SKM-1 treated with dmso at 0.1 percent for 144 hours (cell line): ENCODE data around the gene SLC7A5.

Source experiments
- DNase-seq: peaks from one replicate; lab custom pipeline; 2025; ENCODE audit not compliant: unreplicated experiment; lab: John Stamatoyannopoulos, UW

Gene SLC7A5

DNA sequence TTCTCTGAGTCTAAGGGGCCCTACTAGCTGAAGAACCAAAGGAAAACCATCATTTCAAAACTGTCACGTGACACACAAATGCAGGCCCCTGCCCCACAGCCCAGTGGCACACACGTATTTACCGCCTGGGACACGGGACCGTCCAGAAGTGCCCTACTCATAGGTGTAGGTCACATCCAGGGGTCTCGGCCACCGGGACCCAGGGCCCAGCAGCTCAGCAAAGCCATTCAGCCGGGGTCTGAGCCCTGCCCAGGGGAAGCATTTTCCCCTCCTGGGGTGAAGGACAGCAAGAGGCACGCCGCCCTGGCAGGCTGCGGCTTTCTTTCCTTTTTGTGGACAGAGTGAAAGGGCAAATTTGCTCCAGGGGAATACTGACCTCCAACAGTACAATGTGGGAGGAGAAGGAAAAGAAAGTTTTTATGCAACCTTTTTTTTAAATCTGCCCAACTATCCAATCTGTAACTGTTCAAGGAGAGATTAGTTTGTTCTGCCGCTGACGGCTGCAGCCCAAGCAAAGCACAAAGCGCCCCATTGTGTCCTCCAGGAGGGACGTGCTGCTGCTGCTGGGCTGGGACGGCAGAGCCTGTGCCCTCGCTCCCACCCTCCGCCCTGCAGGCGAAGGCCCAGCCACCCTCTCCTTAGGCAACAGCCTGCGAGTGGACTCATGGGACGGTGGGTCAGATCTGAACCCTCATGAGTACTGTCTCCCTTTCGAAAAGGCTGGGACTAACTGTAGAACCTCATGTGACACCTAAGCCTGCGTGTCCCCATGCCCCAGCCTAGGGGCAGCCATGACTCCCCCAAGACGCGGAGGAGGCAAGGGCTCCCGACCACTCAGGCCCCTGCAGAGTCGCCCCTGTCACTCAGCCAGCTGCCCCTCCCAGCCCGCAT, 21.3 kb downstream of the SLC7A5 start:
- DNase-seq: no peak

- no peak for DNase-seq
Observed at GRCh38 chr16:87847467-87847784, 21.9 kb downstream of the SLC7A5 start.

DNA sequence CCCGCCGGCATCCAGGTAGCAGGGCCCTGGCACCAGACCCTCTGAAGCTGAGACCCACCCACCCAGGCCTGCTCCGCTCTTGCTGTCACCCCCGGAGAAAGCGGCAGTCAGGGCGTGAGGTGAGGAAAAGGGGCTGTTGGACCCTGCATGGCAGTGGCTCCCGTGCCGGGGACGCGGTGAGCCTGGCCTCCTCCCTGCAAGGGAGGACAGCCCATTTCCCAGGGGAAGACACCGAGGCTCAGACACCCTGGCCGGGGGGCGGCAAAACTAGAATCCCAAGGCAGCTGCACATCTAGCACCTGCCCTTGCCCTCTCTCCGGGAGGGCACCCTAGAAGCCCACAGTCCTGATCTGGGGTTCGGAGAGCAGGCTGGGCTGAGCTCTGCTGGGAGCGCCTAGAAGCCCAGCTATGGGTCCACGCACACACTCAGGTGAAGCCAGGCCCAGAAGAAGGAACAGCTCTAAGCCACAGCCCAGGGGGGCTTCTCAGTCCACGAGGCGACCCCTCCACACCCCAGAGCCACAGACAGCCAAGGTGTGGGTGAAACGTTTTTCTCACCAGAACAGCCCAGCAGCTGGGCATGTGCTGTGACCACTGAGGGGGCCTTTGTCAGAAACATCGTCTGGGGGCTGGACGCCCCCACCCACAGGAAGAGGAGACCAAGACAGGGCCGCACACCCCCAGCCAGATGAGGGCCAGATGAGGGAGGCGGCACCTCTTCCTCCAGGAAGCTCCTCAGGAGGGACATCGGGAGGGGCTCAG, 22.4 kb downstream of the SLC7A5 start:
- DNase-seq: no peak

DNA sequence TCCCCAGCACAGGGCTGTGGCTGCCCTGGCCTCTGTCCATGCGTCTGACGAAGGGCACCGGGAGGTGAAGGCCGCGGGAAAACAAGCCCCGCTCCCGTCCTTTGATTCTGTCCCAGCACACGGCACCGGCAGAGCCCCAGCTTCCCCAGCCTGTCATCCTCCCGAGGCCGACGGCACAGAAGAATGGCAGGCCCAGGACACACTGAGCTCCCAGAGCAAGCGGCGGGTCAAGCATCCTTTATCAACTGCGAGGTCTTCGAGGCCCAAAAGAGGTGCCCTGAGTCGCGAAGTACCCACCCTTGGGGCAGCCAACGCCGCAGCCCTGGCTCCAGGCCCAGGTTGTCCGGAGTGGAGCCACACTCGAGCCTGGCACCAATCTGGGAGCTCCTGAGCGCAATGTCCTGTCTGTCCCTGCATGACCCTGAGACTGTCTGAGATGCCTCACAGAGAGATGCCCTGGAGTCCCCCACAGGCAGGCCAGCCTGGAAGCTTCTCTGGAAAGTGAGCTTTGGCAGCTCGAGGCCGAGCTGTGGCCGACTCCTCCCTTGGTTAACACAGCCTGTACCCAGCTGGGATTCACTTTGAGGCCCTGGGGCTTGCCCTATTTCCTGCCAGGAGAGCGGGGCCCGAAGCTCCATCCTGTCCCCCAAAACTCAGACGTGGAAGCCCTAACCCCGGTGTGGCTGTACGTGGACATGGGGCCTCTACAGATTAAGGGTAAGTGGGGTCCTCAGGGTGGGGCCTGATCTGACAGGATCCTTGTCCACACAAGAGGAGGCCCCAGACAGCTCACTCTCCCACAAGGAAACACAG, 23.3 kb downstream of the SLC7A5 start:
- DNase-seq: no peak

GRCh38 chr16:87845213-87845612, 24.1 kb downstream of the SLC7A5 start:
- no peak for DNase-seq

GRCh38 chr16:87844809-87845208, 24.5 kb downstream of the SLC7A5 start:
- no peak for DNase-seq

DNA sequence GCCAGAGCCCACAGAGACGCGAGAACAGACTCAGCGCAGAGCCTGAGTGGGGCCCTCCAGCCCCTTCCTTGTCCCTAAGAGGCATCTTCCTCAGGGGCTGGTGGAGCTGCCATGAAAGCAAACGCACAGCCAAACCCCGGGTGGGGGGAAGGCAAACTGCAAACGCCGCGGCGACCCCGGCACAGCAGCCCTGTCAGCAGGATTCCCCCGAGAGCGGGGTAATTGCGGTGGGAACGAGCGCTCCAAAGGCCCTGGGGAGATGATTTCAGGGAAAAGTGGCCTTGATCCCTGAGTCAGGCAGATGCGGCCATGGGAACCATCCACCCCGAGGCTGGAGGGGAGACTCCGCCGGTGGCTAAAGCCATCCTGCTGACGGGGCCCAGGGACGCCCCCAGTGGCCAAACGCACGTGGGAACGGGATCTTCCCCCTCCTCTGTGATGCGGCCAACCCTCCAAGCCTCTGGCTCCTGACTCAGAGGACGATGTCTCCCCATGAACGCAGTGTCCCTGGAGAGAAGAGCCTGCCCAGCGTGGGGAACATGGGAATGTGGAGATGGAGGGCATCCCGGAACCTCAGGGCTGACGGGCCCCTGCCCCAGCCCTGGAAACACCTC, 25.1 kb downstream of the SLC7A5 start:
- DNase-seq: no peak

DNA sequence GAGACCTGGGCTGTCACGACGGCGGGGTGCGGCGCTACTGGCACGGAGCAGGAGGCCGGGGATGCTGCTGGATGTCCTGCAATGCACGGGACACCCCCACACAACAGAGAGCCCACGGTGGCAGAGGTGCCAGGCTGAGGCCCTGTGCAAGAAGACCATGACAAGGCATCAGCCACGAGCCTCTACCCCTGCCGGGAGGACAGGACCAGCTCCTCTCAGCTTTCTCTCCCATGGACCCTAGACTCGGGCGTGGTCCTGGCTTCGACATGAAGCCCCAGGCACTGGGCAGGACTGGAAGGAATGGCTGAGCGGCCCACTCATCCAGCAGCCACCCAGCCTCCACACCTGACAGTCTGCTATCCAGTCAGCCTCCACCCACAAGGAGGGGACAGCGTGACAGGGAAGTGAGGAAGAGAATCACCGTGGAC, 25.6 kb downstream of the SLC7A5 start:
- no peak for DNase-seq

DNA sequence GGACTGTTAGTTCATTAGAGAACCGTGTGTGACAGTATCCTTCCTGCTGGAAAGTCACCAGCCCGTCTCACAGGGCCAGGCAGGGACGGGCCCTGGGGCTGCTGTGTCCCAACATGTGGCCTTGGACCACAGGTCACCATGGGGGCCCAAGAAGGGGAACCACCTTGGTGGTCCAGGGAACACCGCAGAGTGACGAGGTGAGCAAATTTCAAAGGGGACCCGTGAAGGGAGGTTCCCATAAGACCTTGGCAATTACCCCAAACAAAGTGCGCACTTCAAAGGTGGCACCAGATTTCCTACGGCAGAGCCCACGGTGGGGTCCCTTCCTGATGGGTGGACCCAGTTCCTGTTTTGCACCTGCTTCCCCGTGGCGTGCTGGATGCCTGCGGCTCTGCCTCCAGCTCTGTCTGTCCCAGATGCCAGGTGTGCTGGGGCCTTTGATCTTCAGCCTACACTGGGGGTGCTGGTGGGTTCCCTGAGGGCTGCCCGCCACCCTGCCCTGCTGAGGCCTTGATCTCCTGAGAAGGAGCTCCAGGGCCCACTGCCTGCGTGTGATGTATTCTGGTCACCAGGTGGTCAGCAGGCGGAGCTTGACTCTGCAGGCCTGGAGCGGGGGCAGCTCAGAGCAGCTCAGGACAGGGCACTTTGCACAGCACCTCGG, 27.0 kb downstream of the SLC7A5 start:
- no peak for DNase-seq

DNA sequence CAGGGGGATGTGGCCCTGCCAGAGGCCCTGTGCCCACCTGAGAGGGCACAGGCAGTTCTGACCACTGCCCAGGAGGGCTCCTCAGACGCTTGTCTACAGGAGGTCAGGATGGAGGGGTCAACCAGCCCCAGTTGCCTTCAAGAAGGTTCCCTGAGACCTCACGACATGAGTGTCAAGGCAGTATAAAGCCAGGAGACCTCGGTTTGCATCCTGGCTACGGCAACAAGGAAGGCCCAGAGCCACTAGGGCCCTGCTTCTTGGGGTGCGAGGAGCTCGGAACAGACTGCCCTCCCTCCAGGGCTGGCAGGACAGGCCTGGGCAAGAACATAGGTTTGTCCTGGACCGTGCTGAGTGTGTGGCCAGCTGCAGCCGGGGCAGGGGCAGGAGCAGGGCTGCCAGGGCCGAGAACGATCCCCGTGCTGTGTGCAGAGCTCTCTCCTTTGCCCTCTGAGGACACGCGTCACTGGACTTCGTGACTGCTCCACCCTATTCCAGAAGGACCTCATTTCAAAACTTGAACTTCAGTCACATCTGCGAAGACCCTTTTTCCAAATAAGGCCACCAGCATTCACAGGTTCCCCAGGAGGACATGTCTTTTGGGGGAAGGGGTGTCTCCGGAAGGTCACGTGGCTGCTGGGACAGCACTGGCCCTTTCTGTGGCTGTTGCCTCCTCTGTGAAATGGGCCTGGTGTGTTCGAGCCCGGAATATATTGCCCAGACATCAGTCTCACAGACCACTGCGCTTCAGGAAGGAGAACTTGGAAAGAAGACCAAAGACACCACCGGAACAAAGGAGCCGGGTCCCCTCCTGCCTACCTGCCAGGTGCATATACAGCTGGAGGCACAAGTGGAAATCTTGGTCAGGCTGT, 27.7 kb downstream of the SLC7A5 start:
- no peak for DNase-seq

- DNase-seq: no peak
Observed at GRCh38 chr16:87840271-87840978, 28.9 kb downstream of the SLC7A5 start.

DNA sequence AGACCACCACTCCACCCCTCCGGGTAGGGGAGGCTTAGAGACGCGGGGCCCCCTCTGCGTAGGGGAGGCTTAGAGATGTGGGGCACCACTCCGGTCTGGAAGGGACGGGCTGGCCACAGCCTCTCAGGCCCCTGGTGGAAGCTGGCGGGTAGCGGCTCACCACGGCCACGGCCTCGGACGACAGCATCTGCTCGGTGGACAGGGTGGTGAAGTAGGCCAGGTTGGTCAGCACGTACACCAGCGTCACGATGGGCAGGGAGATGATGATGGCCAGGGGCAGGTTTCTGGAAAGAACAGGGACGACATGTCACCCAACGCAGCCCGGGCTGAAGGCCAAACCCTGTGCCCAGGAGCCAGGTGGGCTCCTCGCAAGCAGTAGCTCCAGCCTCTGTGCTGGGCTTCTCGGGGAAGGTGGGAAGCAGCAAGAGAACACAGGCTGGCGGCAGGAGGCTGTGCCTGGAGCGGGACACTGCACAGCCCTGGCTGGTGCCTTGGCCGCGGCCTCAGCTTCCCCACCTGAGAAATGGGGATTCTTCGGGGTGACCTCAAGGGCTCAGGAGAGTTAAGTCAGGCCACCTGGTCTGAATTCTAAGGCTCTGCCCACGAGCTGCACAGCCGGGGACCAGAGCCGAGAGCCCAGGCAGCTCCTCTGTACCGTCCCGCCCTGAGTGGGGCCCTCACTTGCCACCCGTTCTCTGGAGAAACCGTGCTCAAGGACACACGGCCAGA, 29.6 kb downstream of the SLC7A5 start:
- DNase-seq: no peak

DNA sequence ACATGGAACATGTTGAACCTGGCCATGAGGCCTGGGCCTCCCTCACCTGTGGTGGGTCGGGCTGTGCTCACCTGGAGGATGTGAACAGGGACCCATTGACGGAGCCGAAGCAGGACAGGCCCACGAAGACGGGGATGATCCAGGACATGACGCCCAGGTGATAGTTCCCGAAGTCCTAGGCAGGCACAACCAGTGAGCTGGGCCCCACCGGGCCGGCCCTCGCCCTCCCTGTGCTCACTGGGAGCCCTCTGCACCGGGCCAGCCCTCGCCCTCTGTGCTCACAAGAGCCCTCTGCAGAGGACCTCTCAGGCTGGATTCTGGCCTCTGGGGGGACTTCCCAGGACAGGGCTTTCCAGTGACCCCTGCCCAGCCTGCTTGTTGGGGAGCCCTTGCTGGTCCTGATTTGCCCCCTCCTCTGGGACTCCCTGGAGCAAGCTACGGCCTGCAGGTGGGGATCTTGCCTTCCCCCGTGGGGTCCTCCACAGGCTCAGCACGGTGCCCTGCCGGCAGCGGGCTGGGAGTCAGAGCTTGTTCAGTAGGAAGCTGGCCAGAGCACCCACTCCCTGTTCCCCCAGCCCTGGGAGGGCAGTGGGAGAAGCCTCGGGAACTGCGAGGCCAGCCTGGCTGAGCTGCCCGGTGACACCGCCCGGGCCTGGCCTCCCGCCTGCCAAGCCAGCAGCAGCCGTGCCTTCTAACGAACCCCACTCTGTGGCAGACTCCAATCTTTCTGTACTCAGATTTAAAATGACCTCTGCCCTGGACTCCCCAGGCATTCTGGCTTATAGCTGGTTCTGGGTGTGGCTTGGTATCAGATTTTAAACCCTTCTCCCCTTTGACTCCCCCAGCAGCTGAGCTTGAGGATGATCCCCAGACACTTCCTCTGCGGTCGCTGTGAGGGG, 30.4 kb downstream of the SLC7A5 start:
- DNase-seq: no peak

GRCh38 chr16:87837627-87838289, 31.5 kb downstream of the SLC7A5 start:
- DNase-seq: no peak

- DNase-seq: no peak
Observed at GRCh38 chr16:87836844-87837581, 32.3 kb downstream of the SLC7A5 start.

GRCh38 chr16:87836346-87836843, 32.9 kb downstream of the SLC7A5 start:
- no peak for DNase-seq
